ENCODE results near the gene FLII. TPM values are rescaled to one million over a fixed set of nuclear protein-coding genes. Genes with fewer than 3 reads are reported as not detected.

Gene FLII
- total and polyA plus RNA-seq, 2 of the 8 experiments (the other 6 are each of a cell fraction or from before 2014, with no cell fraction given) = 300 to 549 TPM

- TF ChIP-seq CHD7 (IDR thresholded peaks at IDR 0.05; ENCODE audit: insufficient replicate concordance, low read length) (no peak), SIN3A (conservative IDR thresholded peaks at IDR 0.05 in 1 of 2, IDR thresholded peaks at IDR 0.05 in 1 of 2; ENCODE audit: low read depth in 1 of 2, low read length in 2 of 2) (peak; percentile 76 to 77; a peak in 2 of 4 replicates), CBX5 (IDR thresholded peaks at IDR 0.05; ENCODE audit: low read depth, low read length) (no peak), KDM1A (IDR thresholded peaks at IDR 0.05; ENCODE audit: borderline replicate concordance, low read length) (no peak), POU5F1 (IDR thresholded peaks at IDR 0.05; ENCODE audit: low read depth, low read length) (no peak), CHD1 (IDR thresholded peaks at IDR 0.05; ENCODE audit: low read depth, low read length) (no peak), TCF12 (IDR thresholded peaks at IDR 0.05; ENCODE audit: low read depth, low read length) (0 out of 2 replicates have a peak, but pooled peaks have one; percentile 16), KDM4A (IDR thresholded peaks at IDR 0.05; ENCODE audit: low read depth, low read length, severe bottlenecking) (peak; percentile 97)
- TF ChIP-seq, protein P1, sequence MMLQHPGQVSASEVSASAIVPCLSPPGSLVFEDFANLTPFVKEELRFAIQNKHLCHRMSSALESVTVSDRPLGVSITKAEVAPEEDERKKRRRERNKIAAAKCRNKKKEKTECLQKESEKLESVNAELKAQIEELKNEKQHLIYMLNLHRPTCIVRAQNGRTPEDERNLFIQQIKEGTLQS (IDR thresholded peaks at IDR 0.05; ENCODE audit: insufficient read depth, low read depth, low read length) = no peak
Observed at GRCh38 chr17:18260332-18261145, 2.0 kb upstream of the FLII start, which contains the start of gene MIEF2 (continued).
